Measurements from ENCODE around the gene FEM1A.

FEM1A gene

GRCh38 chr19:4760285-4760650 is 31.3 kb upstream of the FEM1A start:
- no peak for DNase-seq (ENCODE audit: low read depth)
- TF ChIP-seq CTCF (IDR thresholded peaks at IDR 0.05; ENCODE audit: insufficient read depth, low read depth, low read length, missing control alignments): no peak
- no peak overlapping the region for H3K4me3 ChIP-seq (ENCODE audit: low read length)

GRCh38 chr19:4763021-4763420 is 28.5 kb upstream of the FEM1A start:
- no peak overlapping the region for H3K4me3 ChIP-seq (ENCODE audit: low read length)
- DNase-seq (ENCODE audit: low read depth): no peak

GRCh38 chr19:4764393-4764660 is 27.2 kb upstream of the FEM1A start:
- DNase-seq (ENCODE audit: low read depth): no peak
- no peak overlapping the region for H3K4me3 ChIP-seq (ENCODE audit: low read length)
- no peak for TF ChIP-seq CTCF (IDR thresholded peaks at IDR 0.05; ENCODE audit: insufficient read depth, low read depth, low read length, missing control alignments)

More at GRCh38 chr19:4763021-4763420, 28.5 kb upstream of the FEM1A start:
- no peak for TF ChIP-seq CTCF (IDR thresholded peaks at IDR 0.05; ENCODE audit: insufficient read depth, low read depth, low read length, missing control alignments)

- H3K4me3 ChIP-seq (ENCODE audit: low read length): no peak overlapping the region
- no peak for TF ChIP-seq CTCF (IDR thresholded peaks at IDR 0.05; ENCODE audit: insufficient read depth, low read depth, low read length, missing control alignments)
- peak; percentile 85 for DNase-seq (ENCODE audit: low read depth)
Measured at GRCh38 chr19:4768934-4769777, 22.4 kb upstream of the FEM1A start.

GRCh38 chr19:4772566-4772965 is 19.0 kb upstream of the FEM1A start:
- no peak for TF ChIP-seq CTCF (IDR thresholded peaks at IDR 0.05; ENCODE audit: insufficient read depth, low read depth, low read length, missing control alignments)
- H3K4me3 ChIP-seq (ENCODE audit: low read length): no peak overlapping the region

GRCh38 chr19:4773047-4773640 is 18.4 kb upstream of the FEM1A start:
- no peak for TF ChIP-seq CTCF (IDR thresholded peaks at IDR 0.05; ENCODE audit: insufficient read depth, low read depth, low read length, missing control alignments)
- no peak for DNase-seq (ENCODE audit: low read depth)

More at GRCh38 chr19:4772566-4772965, 19.0 kb upstream of the FEM1A start:
- DNase-seq (ENCODE audit: low read depth): no peak

GRCh38 chr19:4774136-4774535 is 17.4 kb upstream of the FEM1A start:
- no peak for DNase-seq (ENCODE audit: low read depth)
- no peak for TF ChIP-seq CTCF (IDR thresholded peaks at IDR 0.05; ENCODE audit: insufficient read depth, low read depth, low read length, missing control alignments)
- H3K4me3 ChIP-seq (ENCODE audit: low read length): no peak overlapping the region

More at GRCh38 chr19:4773047-4773640, 18.4 kb upstream of the FEM1A start:
- H3K4me3 ChIP-seq (ENCODE audit: low read length): no peak overlapping the region

Measured in epithelial cell of esophagus (primary cell).